Thyroid gland (tissue), 4 donors: ENCODE data around the gene QSOX2. TPM values are rescaled to one million over a fixed set of nuclear protein-coding genes. Genes with fewer than 3 reads are reported as not detected.
A peak's percentile ranks its signal among the peaks of the same experiment; 100 is the strongest.

Experiments
- DNase-seq, 2 donors: peaks; one replicate each; pipeline ENCODE4 v3.0.0-alpha.2; 2019
- H3K27ac ChIP-seq, 3 donors: fragments of 200-600 bp; sonication (generic); 1 replicate in 2 of 3; 2 replicates in 1 of 3; pipeline ENCODE4 v1.5.1; 2016 to 2019; ENCODE audit warnings: mild to moderate bottlenecking in 1 of 3, moderate library complexity in 1 of 3
- H3K27me3 ChIP-seq: fragments of 200-600 bp; sonication (generic); one replicate; pipeline ENCODE4 v1.5.1; 2019
- H3K36me3 ChIP-seq, 2 donors: fragments of 200-600 bp; sonication (generic); one replicate each; pipeline ENCODE4 v1.5.1; 2016 to 2019
- H3K4me1 ChIP-seq, 2 donors: fragments of 200-600 bp; sonication (generic); one replicate each; pipeline ENCODE4 v1.5.1; 2017 to 2019
- H3K4me3 ChIP-seq, 3 donors: fragments of 200-600 bp; sonication (generic); replicated peaks in 1 of 3; 1 replicate in 2 of 3; 2 replicates in 1 of 3; pipeline ENCODE4 v1.5.1; 2016; ENCODE audit warnings: mild to moderate bottlenecking in 1 of 3
- H3K9me3 ChIP-seq: fragments of 200-600 bp; sonication (generic); one replicate; pipeline ENCODE4 v1.5.1; 2017
- POLR2A ChIP-seq, 2 donors: fragments of 450-650 bp; IDR thresholded peaks; one replicate each; pipeline ENCODE4 v1.6.1; 2017; ENCODE audit warnings: antibody characterized with exemption in 2 of 2, mild to moderate bottlenecking in 2 of 2, moderate library complexity in 1 of 2
- WGBS, 2 donors: methylation state at CpG; one replicate each; pipeline ENCODE4 v1.1.5; 2017; 5-methylcytosine and 5-hydroxymethylcytosine counted together
- intact Hi-C: fragments of 100-400 bp; cut with DNase I; formaldehyde crosslinking; loops from one replicate; pipeline ENCODE4 v1.15.1; 2023
- total RNA-seq, 4 donors: library from RNA; depleted of rRNA; stranded (reverse); fragments of >200 nt; gene quantifications; one replicate each; pipeline ENCODE4 v1.2.3, GENCODE V29; 2016
- TF ChIP-seq, protein P1 (sequence below), 6 experiments: fragments of 200-600 bp in 3 of 6; fragments of 450-650 bp in 3 of 6; sonication (generic) in 3 of 6; IDR thresholded peaks; one replicate each; pipeline ENCODE4 v1.5.1; 2016 to 2019; ENCODE audit warnings: antibody characterized with exemption in 6 of 6, mild to moderate bottlenecking in 2 of 6, inconsistent platforms in 1 of 6, moderate library complexity in 1 of 6

QSOX2 gene
- total RNA-seq, 4 donors from 2014 or later = 8.9 to 19.1 (median 11.2) TPM

GRCh38 chr9:136285501-136286358 is 40.1 kb upstream of the QSOX2 start:
- TF ChIP-seq POLR2A (IDR thresholded peaks at IDR 0.05) = no peak
- TF ChIP-seq, protein P1, sequence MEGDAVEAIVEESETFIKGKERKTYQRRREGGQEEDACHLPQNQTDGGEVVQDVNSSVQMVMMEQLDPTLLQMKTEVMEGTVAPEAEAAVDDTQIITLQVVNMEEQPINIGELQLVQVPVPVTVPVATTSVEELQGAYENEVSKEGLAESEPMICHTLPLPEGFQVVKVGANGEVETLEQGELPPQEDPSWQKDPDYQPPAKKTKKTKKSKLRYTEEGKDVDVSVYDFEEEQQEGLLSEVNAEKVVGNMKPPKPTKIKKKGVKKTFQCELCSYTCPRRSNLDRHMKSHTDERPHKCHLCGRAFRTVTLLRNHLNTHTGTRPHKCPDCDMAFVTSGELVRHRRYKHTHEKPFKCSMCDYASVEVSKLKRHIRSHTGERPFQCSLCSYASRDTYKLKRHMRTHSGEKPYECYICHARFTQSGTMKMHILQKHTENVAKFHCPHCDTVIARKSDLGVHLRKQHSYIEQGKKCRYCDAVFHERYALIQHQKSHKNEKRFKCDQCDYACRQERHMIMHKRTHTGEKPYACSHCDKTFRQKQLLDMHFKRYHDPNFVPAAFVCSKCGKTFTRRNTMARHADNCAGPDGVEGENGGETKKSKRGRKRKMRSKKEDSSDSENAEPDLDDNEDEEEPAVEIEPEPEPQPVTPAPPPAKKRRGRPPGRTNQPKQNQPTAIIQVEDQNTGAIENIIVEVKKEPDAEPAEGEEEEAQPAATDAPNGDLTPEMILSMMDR (IDR thresholded peaks at IDR 0.05) = no peak

DNA sequence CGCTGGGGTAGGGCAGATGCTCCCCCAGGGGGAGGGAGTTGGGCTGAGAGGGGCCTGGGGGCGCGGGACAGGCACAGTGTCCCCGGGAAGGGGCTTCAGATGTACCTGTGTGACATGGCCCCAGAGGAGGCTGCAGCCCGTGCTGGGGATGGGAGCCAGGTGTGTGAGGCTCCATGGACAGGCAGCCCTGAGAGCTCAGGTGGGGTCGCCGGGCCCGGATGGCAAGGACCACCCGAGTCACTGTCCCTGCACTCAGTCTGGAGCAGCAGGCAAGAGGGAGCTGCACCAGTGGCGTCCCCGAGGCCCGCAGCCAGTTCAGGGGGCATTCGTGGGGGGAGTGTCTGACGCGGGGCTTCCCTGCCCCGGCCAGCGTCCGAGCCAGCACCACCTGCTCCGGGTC is 39.3 kb upstream of the QSOX2 start:
- H3K4me3 ChIP-seq = no peak overlapping the region
- peaks cover 5 to 21% of the 10 kb centered on the region in 2 donors for H3K4me1 ChIP-seq
- intact Hi-C loops = loop anchor here (10.0 kb wide), 2 partner anchors 110 to 140 kb away; no protein-coding TSS in a partner anchor
- H3K9me3 ChIP-seq = no peaks in the 10 kb centered on the region
- 80 to 88% methylated on average over 4 to 15 of the region's 19 CpGs for WGBS, 2 donors
- H3K27me3 ChIP-seq = no peaks in the 10 kb centered on the region
- no peak for DNase-seq
- TF ChIP-seq, protein P1 (IDR thresholded peaks at IDR 0.05) = no peak
- TF ChIP-seq POLR2A (IDR thresholded peaks at IDR 0.05) = no peak
- H3K36me3 ChIP-seq = no peaks in the 10 kb centered on the region
- H3K27ac ChIP-seq = no peak overlapping the region

More at GRCh38 chr9:136285501-136286358, 40.1 kb upstream of the QSOX2 start:
- Histone ChIP-seq H3K27ac (no peak overlapping the region), H3K27me3 (no peaks in the 10 kb centered on the region), H3K4me1 (peaks cover 5 to 21% of the 10 kb centered on the region in 2 donors), H3K36me3 (no peaks in the 10 kb centered on the region), H3K9me3 (no peaks in the 10 kb centered on the region), H3K4me3 (no peak overlapping the region)
- 85 to 89% methylated on average over 7 to 20 of the region's 28 CpGs for WGBS, 2 donors
- DNase-seq = no peak
- intact Hi-C loops = loop anchor here (10.0 kb wide), 2 partner anchors 111 to 141 kb away; no protein-coding TSS in a partner anchor

- H3K36me3 ChIP-seq = no peaks in the 10 kb centered on the region
- no peak for TF ChIP-seq POLR2A (IDR thresholded peaks at IDR 0.05)
- TF ChIP-seq, protein P1 (IDR thresholded peaks at IDR 0.05) = no peak
- 65 to 84% methylated on average over 10 to 17 of the region's 22 CpGs for WGBS, 2 donors
- DNase-seq = no peak
- no peak overlapping the region for H3K4me3 ChIP-seq
- no peaks in the 10 kb centered on the region for H3K27me3 ChIP-seq
- intact Hi-C loops = loop anchor here (10.0 kb wide), 2 partner anchors 110 to 140 kb away; no protein-coding TSS in a partner anchor
- H3K27ac ChIP-seq = no peak overlapping the region
- H3K9me3 ChIP-seq = no peaks in the 10 kb centered on the region
- peaks cover 5 to 21% of the 10 kb centered on the region in 2 donors for H3K4me1 ChIP-seq
These were observed 38.7 kb upstream of the QSOX2 start for GRCh38 chr9:136284311-136284710.

GRCh38 chr9:136283291-136284235 is 38.0 kb upstream of the QSOX2 start:
- H3K4me3 ChIP-seq = peak overlapping the region in 1 of 3 donors; percentile 13
- DNase-seq = peak; percentile 85 to 86
- TF ChIP-seq, protein P1 (IDR thresholded peaks at IDR 0.05) = peak; percentile 66 to 88 (median 77)
- TF ChIP-seq POLR2A (IDR thresholded peaks at IDR 0.05) = no peak
- peak overlapping the region in 2 of 3 donors; percentile 11 to 35 for H3K27ac ChIP-seq
- intact Hi-C loops = loop anchor here (10.0 kb wide), 2 partner anchors 109 to 139 kb away; no protein-coding TSS in a partner anchor
- no peaks in the 10 kb centered on the region for H3K27me3 ChIP-seq
- H3K9me3 ChIP-seq = no peaks in the 10 kb centered on the region
- peaks cover 5 to 17% of the 10 kb centered on the region in 2 donors for H3K4me1 ChIP-seq
- 14 to 20% methylated on average over 20 to 28 of the region's 32 CpGs for WGBS, 2 donors
- H3K36me3 ChIP-seq = no peaks in the 10 kb centered on the region
